Activated CD4-positive, alpha-beta T cell treated with anti-CD3 and anti-CD28 coated beads for 36 hours (primary cell): ENCODE data around the gene LHX6. TPM values are rescaled to one million over a fixed set of nuclear protein-coding genes. Genes with fewer than 3 reads are reported as not detected.

Experiments
- ATAC-seq: fragments of 200-7000 bp; cut with Tn5 transposase; one replicate; pipeline ENCODE4 v1.10.0; 2021; ENCODE audit warnings: mild to moderate bottlenecking, moderate library complexity
- CTCF ChIA-PET: fragments of 350-600 bp; sonication (Branson Sonifier 250); formaldehyde crosslinking; loops from one replicate; lab custom pipeline; 2021; ENCODE audit warnings: antibody characterized with exemption; lab: Charles Lee
- POLR2A ChIA-PET: fragments of 350-600 bp; sonication (Branson Sonifier 250); formaldehyde crosslinking; loops from one replicate; lab custom pipeline; 2021; ENCODE audit warnings: antibody characterized with exemption, inconsistent platforms; lab: Charles Lee
- DNase-seq: peaks from one replicate; pipeline ENCODE4 v3.0.0-alpha.2; 2020
- H3K27ac Mint-ChIP-seq: one replicate; pipeline ENCODE4 v1.8.0; 2021; ENCODE audit warnings: mixed read lengths
- H3K27me3 Mint-ChIP-seq: one replicate; pipeline ENCODE4 v1.8.0; 2021; ENCODE audit warnings: mixed read lengths
- H3K36me3 Mint-ChIP-seq: one replicate; pipeline ENCODE4 v1.8.0; 2021; ENCODE audit warnings: low read depth, mixed read lengths
- H3K4me1 Mint-ChIP-seq: one replicate; pipeline ENCODE4 v1.8.0; 2021; ENCODE audit warnings: mixed read lengths
- H3K4me3 Mint-ChIP-seq: one replicate; pipeline ENCODE4 v1.8.0; 2021; ENCODE audit warnings: mild to moderate bottlenecking, moderate library complexity, mixed read lengths
- H3K9me3 Mint-ChIP-seq: one replicate; pipeline ENCODE4 v1.8.0; 2021; ENCODE audit warnings: low read depth, mixed read lengths
- intact Hi-C, 2 experiments: fragments of 100-400 bp; cut with DNase I in 1 of 2; cut with micrococcal nuclease in 1 of 2; formaldehyde crosslinking; loops; one replicate each; pipeline versions ENCODE4 v1.14.2 to v1.15.1; 2022 to 2024; cut with DNase I, micrococcal nuclease
- total RNA-seq, 2 experiments: library from RNA; stranded (reverse); gene quantifications; one replicate each; pipeline ENCODE4 v1.2.3, GENCODE V29; 2021

Gene LHX6
- total RNA-seq, 2 experiments from 2014 or later, result 0.11 TPM; not detected in 1

DNA sequence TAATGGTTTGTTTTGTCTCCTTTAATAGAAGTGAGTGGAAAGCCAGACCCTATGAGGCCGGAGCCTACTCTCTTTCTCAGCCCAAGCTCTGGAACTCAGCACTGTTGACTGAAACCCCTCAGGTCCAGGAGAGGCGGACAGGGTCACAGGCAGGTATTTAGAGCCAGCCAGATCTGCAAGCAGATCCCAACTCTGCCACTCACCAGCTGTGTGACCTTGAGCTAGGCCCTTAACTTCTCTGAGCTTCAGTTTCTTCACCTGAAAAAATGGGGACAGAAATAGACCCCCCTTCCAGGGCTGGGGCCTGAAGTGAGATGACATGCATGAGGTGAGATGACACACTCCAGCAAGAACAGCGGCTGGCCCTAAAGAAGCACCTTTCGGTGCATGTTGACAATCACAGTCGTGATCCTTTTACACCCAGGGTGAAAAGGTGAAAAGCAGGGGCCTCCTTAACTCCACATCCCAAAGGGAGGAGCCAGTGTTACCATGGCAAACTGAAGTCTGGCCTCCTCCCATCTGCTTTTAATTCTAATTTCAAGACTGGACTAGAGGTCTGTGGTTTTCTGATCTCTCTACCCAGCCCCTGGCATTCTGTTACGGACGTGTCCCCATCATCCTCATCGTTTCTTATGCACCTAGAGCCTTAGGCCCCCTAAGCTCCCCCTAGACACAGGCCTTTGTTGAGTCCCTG, 41.8 kb downstream of the LHX6 start:
- no peak overlapping the region for H3K4me3 Mint-ChIP-seq
- ATAC-seq (no peak), DNase-seq (no peak)
- no peak overlapping the region for H3K27ac Mint-ChIP-seq
- POLR2A ChIA-PET, result no interaction called here
- no peaks in the 10 kb centered on the region for H3K36me3 Mint-ChIP-seq
- no peaks in the 10 kb centered on the region for H3K4me1 Mint-ChIP-seq
- no peaks in the 10 kb centered on the region for H3K9me3 Mint-ChIP-seq
- H3K27me3 Mint-ChIP-seq, result peaks cover 7% of the 10 kb centered on the region
- CTCF ChIA-PET, result interaction anchor here (0.9 to 1.0 kb wide), 3 partner anchors 10 to 165 kb away, joined by 3 read pairs; no protein-coding TSS in a partner anchor
- intact Hi-C loops, result no loop called here

DNA sequence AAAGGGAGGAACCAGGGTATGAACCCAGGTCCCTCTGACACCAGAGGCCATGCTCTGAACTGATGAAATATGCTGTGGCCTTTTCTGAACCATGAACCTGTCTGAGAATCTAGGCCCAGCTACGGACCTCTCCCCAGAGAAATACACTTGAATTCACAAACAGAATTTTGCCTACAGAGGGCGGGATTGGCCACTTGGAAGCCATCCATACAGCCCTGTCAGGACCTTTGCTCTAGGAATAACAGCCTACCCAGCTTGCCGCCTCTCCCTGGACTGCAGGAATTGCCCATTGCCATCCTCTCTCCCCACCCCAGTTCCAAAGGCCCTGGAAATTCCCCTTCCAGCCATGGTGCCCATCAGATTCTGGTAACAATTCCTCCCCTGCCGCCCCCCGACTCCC, 42.5 kb downstream of the LHX6 start:
- Mint-ChIP-seq H3K27me3 (peaks cover 7% of the 10 kb centered on the region), H3K4me3 (no peak overlapping the region), H3K27ac (no peak overlapping the region), H3K36me3 (no peaks in the 10 kb centered on the region), H3K9me3 (no peaks in the 10 kb centered on the region), H3K4me1 (no peaks in the 10 kb centered on the region)
- ChIA-PET POLR2A (no interaction called here), CTCF (interaction anchor here (0.9 to 1.0 kb wide), 2 partner anchors 9 to 165 kb away, joined by 3 read pairs; no protein-coding TSS in a partner anchor)
- intact Hi-C loops, result no loop called here
- ATAC-seq (no peak), DNase-seq (no peak)

DNA sequence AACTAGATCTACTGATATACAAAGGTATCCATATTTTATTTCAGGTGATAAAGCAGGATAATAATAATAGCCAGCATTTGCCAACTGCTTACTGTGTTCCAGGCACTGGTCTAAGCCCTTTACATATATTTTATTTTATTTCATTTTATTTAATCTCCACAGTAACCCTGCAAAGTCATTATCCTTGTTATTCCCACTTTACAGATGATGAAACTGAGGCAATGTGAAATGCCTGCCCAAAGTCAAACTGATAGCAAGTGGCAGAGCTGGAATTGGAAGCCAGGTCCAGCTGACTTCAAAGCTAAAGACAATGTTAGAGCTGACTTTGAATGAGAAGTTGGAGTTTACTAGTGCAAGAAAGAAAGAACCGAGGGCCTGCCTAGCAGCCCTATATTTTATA, 44.2 kb downstream of the LHX6 start:
- Mint-ChIP-seq H3K4me3 (no peak overlapping the region), H3K36me3 (no peaks in the 10 kb centered on the region)
- CTCF ChIA-PET, result no interaction called here

GRCh38 chr9:122183501-122183900, 45.3 kb downstream of the LHX6 start:
- Mint-ChIP-seq H3K4me1 (no peaks in the 10 kb centered on the region), H3K9me3 (no peaks in the 10 kb centered on the region), H3K36me3 (no peaks in the 10 kb centered on the region), H3K4me3 (no peak overlapping the region), H3K27ac (no peak overlapping the region), H3K27me3 (peaks cover 7% of the 10 kb centered on the region)
- CTCF ChIA-PET, result interaction anchor here (0.5 to 1.5 kb wide), 4 partner anchors 10 to 171 kb away, joined by 3 to 4 read pairs (median 3); no protein-coding TSS in a partner anchor
- intact Hi-C loops, result no loop called here
- DNase-seq (no peak), ATAC-seq (no peak)
- POLR2A ChIA-PET, result no interaction called here

More for the DNA sequence above, 44.2 kb downstream of the LHX6 start:
- H3K27me3 Mint-ChIP-seq, result peaks cover 7% of the 10 kb centered on the region
- no peak overlapping the region for H3K27ac Mint-ChIP-seq
- H3K4me1 Mint-ChIP-seq, result no peaks in the 10 kb centered on the region
- DNase-seq (no peak), ATAC-seq (no peak)
- no peaks in the 10 kb centered on the region for H3K9me3 Mint-ChIP-seq
- POLR2A ChIA-PET, result no interaction called here
- intact Hi-C loops, result no loop called here

DNA sequence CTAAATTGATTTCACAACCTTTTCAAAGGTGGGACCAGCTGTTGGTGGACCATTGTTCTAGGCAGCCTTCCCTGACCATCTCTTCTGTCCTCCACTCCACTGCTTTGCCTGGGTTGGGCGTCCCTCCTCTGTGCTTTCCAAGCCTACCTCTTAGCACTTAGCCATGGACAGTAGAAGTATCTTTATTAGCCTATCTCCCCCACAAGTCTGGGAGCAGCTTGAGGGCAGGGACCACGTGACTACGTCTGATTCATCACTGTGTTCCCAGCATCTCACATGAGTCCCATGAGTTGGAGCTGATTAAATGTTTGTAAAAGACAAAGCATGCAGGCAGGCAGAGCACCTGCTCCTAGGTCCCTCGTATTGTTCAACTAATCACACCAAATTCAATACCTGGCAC, 48.1 kb downstream of the LHX6 start:
- no peak for DNase-seq
- Mint-ChIP-seq H3K4me3 (no peak overlapping the region), H3K27me3 (peaks cover 7% of the 10 kb centered on the region), H3K9me3 (no peaks in the 10 kb centered on the region), H3K4me1 (no peaks in the 10 kb centered on the region), H3K27ac (no peak overlapping the region), H3K36me3 (no peaks in the 10 kb centered on the region)
- no peak for ATAC-seq
- intact Hi-C loops, result no loop called here
- ChIA-PET POLR2A (no interaction called here), CTCF (no interaction called here)

- DNase-seq, result no peak
- Mint-ChIP-seq H3K9me3 (no peaks in the 10 kb centered on the region), H3K27ac (no peak overlapping the region), H3K36me3 (no peaks in the 10 kb centered on the region), H3K4me1 (no peaks in the 10 kb centered on the region), H3K27me3 (peaks cover 9% of the 10 kb centered on the region), H3K4me3 (no peak overlapping the region)
- ATAC-seq, result no peak
- intact Hi-C loops, result no loop called here
- POLR2A ChIA-PET, result no interaction called here
- CTCF ChIA-PET, result interaction anchor here (0.8 kb wide), 1 partner anchor 11 kb away, joined by 3 read pairs; no protein-coding TSS in a partner anchor
Observed at GRCh38 chr9:122179690-122180074, 49.1 kb downstream of the LHX6 start.

DNA sequence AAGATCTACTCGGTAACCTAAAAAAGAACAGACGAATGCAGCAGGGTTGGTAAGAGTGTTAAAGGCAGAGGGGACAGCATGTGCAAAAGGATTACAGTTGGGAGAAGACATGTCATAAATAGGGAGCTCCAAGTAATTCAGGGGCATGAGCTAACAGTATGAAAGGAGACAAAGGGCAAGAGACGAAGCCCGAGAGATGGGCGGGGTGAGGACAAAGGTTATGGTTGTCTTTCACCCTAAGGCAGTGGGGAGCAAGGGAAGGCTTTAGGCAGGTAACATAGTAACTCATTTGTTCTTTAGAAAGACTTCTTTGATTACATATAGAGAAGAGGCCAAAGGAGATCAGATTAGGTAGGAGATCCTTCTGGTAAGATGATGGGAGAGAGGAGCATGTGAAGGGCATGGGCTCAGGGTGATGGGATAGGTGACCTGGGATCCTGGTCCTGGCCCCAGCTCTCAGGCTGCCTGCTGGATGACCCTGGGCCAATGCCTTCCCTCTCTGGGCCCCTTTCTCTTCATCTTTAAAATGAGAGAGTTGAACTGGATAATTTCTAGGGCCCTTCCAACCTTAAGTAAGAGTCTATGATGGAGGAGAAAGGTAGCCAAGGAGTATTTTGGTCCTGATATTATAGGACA, 49.6 kb downstream of the LHX6 start:
- CTCF ChIA-PET, result interaction anchor here (0.8 kb wide), 1 partner anchor 11 kb away, joined by 3 read pairs; no protein-coding TSS in a partner anchor
- H3K27me3 Mint-ChIP-seq, result peaks cover 9% of the 10 kb centered on the region
- H3K4me1 Mint-ChIP-seq, result no peaks in the 10 kb centered on the region
- intact Hi-C loops, result no loop called here
- H3K27ac Mint-ChIP-seq, result no peak overlapping the region
- no peak overlapping the region for H3K4me3 Mint-ChIP-seq
- POLR2A ChIA-PET, result no interaction called here
- ATAC-seq (no peak), DNase-seq (no peak)
- H3K36me3 Mint-ChIP-seq, result no peaks in the 10 kb centered on the region
- H3K9me3 Mint-ChIP-seq, result no peaks in the 10 kb centered on the region

- Mint-ChIP-seq H3K4me1 (no peaks in the 10 kb centered on the region), H3K36me3 (no peaks in the 10 kb centered on the region), H3K9me3 (no peaks in the 10 kb centered on the region), H3K27me3 (peaks cover 18% of the 10 kb centered on the region), H3K4me3 (no peak overlapping the region), H3K27ac (no peak overlapping the region)
- POLR2A ChIA-PET, result no interaction called here
- ATAC-seq (no peak), DNase-seq (no peak)
- CTCF ChIA-PET, result interaction anchor here (0.7 kb wide), 1 partner anchor 10 kb away, joined by 3 read pairs; no protein-coding TSS in a partner anchor
- intact Hi-C loops, result no loop called here
Observed at GRCh38 chr9:122176916-122177315, 51.8 kb downstream of the LHX6 start.

DNA sequence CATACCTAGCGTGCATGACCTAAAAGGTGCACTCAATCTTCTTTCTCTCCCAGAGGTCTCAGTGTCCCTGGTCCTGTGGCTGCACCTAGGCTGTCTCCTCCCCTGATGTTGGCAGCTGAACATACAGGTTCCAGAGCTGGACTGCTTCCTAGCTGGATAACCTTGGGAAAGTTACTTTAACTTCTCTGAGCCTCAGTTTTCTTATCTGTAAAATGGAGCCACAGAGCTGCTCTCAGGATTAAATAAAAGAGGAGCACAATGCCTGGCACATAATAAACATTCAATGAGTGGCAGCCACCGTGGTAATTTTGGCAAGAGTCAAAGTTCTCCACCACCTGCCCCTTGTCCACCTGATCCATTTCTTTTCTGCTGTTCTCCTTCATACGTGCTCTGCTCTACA, 55.1 kb downstream of the LHX6 start:
- no peaks in the 10 kb centered on the region for H3K4me1 Mint-ChIP-seq
- ChIA-PET POLR2A (no interaction called here), CTCF (interaction anchor here (0.7 kb wide), 1 partner anchor 76 kb away, joined by 3 read pairs; no protein-coding TSS in a partner anchor)
- intact Hi-C loops, result no loop called here
- H3K9me3 Mint-ChIP-seq, result no peaks in the 10 kb centered on the region
- H3K4me3 Mint-ChIP-seq, result no peak overlapping the region
- H3K36me3 Mint-ChIP-seq, result no peaks in the 10 kb centered on the region
- no peak for DNase-seq
- no peak overlapping the region for H3K27ac Mint-ChIP-seq
- peaks cover 28% of the 10 kb centered on the region for H3K27me3 Mint-ChIP-seq
- ATAC-seq, result no peak

GRCh38 chr9:122172131-122172530, 56.6 kb downstream of the LHX6 start:
- Mint-ChIP-seq H3K4me3 (no peak overlapping the region), H3K4me1 (no peaks in the 10 kb centered on the region), H3K36me3 (no peaks in the 10 kb centered on the region), H3K9me3 (no peaks in the 10 kb centered on the region), H3K27me3 (peaks cover 33% of the 10 kb centered on the region), H3K27ac (no peak overlapping the region)
- ATAC-seq (no peak), DNase-seq (no peak)
- intact Hi-C loops, result no loop called here
- CTCF ChIA-PET, result no interaction called here
- POLR2A ChIA-PET, result interaction anchor here (0.6 kb wide), 1 partner anchor 567 kb away, joined by 6 read pairs; no protein-coding TSS in a partner anchor

GRCh38 chr9:122168356-122168755, 60.4 kb downstream of the LHX6 start:
- no peak overlapping the region for H3K4me3 Mint-ChIP-seq
- H3K9me3 Mint-ChIP-seq, result no peaks in the 10 kb centered on the region
- H3K36me3 Mint-ChIP-seq, result no peaks in the 10 kb centered on the region
- ATAC-seq (no peak), DNase-seq (no peak)
- peaks cover 37% of the 10 kb centered on the region for H3K27me3 Mint-ChIP-seq
- intact Hi-C loops, result no loop called here
- ChIA-PET CTCF (interaction anchor here (0.7 to 2.2 kb wide), 5 partner anchors 10 to 69 kb away, joined by 3 to 6 read pairs (median 3); no protein-coding TSS in a partner anchor), POLR2A (no interaction called here)
- H3K27ac Mint-ChIP-seq, result no peak overlapping the region
- no peaks in the 10 kb centered on the region for H3K4me1 Mint-ChIP-seq

DNA sequence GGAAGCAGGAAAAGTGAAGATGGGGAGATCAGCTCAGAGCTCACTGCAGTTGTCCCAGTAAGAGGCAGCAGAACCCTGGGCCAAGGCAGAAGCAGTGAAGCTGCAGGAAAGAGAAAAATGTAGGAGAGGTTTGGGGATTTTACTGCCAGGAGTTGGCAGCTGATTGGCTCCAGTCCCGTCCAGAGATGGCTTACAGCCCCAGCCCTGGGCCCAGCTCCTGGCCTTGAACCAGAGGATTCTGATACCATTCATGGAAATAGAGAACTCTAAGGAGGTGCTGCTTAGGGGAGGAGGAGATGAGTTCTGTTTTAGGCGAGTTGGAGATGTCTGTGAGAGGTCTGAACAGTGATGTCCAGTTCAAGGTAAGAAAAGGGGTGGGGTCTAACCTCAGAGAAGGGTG, 64.5 kb downstream of the LHX6 start:
- no peak overlapping the region for H3K27ac Mint-ChIP-seq
- POLR2A ChIA-PET, result no interaction called here

More for the DNA sequence above, 64.5 kb downstream of the LHX6 start:
- intact Hi-C loops, result no loop called here
- Mint-ChIP-seq H3K4me1 (peaks cover 7% of the 10 kb centered on the region), H3K4me3 (no peak overlapping the region), H3K36me3 (no peaks in the 10 kb centered on the region), H3K27me3 (peaks cover 28% of the 10 kb centered on the region), H3K9me3 (peaks cover 6% of the 10 kb centered on the region)
- DNase-seq, result no peak
- CTCF ChIA-PET, result no interaction called here
- ATAC-seq, result no peak
